ENCODE measurements around the gene GREB1L. TPM values are rescaled to one million over a fixed set of nuclear protein-coding genes. Genes with fewer than 3 reads are reported as not detected.

Gene GREB1L
- total RNA-seq, 1 donor from 2014 or later, result 0.70 TPM

DNA sequence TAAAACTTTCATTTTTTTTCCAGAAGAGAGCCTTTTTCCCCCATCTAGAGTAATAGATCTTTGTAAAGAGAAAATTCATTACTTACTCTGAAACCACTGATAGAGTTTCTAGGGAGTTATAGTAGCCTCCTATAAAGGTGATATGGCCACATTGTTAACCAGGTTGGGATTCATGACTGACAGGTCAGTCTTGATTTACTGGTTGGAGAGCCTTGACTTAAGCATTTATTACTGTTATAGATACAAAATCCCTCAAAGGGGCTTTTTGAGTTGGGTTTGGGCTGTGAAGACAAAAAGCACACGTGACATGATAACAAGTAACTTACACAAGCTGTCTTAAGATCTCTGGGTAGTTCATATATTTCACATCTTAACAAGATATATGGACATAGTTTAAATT lies 141.0 kb downstream of the GREB1L start:
- Mint-ChIP-seq H3K27ac (ENCODE audit: unreplicated experiment) (no peak overlapping the region), H3K4me3 (ENCODE audit: unreplicated experiment) (no peak overlapping the region), H3K36me3 (ENCODE audit: unreplicated experiment) (no peaks in the 10 kb centered on the region), H3K4me1 (ENCODE audit: unreplicated experiment) (no peaks in the 10 kb centered on the region), H3K27me3 (ENCODE audit: unreplicated experiment) (peaks cover 29% of the 10 kb centered on the region), H3K9me3 (ENCODE audit: unreplicated experiment) (no peaks in the 10 kb centered on the region)
- TF ChIP-seq, protein P1, sequence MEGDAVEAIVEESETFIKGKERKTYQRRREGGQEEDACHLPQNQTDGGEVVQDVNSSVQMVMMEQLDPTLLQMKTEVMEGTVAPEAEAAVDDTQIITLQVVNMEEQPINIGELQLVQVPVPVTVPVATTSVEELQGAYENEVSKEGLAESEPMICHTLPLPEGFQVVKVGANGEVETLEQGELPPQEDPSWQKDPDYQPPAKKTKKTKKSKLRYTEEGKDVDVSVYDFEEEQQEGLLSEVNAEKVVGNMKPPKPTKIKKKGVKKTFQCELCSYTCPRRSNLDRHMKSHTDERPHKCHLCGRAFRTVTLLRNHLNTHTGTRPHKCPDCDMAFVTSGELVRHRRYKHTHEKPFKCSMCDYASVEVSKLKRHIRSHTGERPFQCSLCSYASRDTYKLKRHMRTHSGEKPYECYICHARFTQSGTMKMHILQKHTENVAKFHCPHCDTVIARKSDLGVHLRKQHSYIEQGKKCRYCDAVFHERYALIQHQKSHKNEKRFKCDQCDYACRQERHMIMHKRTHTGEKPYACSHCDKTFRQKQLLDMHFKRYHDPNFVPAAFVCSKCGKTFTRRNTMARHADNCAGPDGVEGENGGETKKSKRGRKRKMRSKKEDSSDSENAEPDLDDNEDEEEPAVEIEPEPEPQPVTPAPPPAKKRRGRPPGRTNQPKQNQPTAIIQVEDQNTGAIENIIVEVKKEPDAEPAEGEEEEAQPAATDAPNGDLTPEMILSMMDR (IDR thresholded peaks at IDR 0.05), result no peak
- DNase-seq (ENCODE audit: extremely low spot score, unreplicated experiment), result no peak

DNA sequence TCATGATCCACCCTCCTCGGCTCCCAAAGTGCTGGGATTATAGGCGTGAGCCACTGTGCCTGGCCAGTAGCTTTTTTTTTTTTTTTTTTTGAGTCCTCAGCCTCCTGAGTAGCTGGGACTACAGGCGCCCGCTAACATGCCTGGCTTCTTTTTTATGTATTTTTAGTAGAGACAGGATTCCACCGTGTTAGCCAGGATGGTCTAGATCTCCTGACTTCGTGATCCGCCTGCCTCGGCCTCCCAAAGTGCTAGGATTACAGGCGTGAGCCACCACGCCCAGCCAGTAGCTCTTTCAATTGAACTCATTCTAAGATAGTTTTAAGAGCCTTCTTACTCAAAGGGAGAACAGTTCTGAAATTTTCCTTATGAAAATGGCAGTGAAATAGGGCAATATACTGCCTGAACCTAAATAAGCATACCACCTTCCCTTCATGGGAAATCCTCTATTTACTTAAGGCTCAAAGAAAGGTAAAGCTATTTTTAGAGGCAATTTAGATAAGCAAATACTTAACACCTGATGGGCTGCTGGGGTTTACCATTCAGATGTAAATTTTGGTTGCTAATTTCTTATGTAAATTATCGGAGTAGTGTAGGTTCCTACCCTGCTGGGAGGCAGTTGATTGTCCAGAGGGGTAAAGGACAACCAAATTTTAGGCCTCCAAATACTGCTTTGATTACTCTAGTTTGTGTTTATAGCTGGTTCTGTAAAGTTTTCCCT lies 144.7 kb downstream of the GREB1L start:
- Mint-ChIP-seq H3K4me3 (ENCODE audit: unreplicated experiment) (no peak overlapping the region), H3K27ac (ENCODE audit: unreplicated experiment) (no peak overlapping the region), H3K9me3 (ENCODE audit: unreplicated experiment) (no peaks in the 10 kb centered on the region), H3K4me1 (ENCODE audit: unreplicated experiment) (no peaks in the 10 kb centered on the region), H3K27me3 (ENCODE audit: unreplicated experiment) (peaks cover 27% of the 10 kb centered on the region), H3K36me3 (ENCODE audit: unreplicated experiment) (no peaks in the 10 kb centered on the region)
- no peak for DNase-seq (ENCODE audit: extremely low spot score, unreplicated experiment)
- TF ChIP-seq, protein P1 (IDR thresholded peaks at IDR 0.05), result no peak

DNA sequence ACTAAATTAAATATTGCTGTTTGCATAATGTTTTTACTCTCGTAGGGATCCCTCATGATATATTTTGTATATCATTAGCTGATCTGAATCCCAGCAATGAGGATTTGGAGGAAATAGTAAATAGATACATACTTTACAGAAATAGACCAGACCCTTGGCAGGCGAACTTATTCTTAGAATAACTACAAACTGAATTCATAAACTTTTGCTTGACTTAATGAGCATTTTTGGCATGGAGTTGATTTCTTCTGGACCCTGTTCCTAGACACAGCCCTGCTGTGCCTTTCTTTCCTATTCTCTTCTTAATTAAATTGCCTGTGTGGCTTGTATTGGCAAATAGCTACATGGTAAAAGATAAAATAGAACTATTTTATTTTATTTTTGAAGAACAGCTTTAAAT lies 145.9 kb downstream of the GREB1L start:
- H3K27ac Mint-ChIP-seq (ENCODE audit: unreplicated experiment), result no peak overlapping the region
- TF ChIP-seq, protein P1 (IDR thresholded peaks at IDR 0.05), result no peak
- H3K4me1 Mint-ChIP-seq (ENCODE audit: unreplicated experiment), result no peaks in the 10 kb centered on the region
- H3K36me3 Mint-ChIP-seq (ENCODE audit: unreplicated experiment), result no peaks in the 10 kb centered on the region
- no peak for DNase-seq (ENCODE audit: extremely low spot score, unreplicated experiment)
- no peaks in the 10 kb centered on the region for H3K9me3 Mint-ChIP-seq (ENCODE audit: unreplicated experiment)
- H3K4me3 Mint-ChIP-seq (ENCODE audit: unreplicated experiment), result no peak overlapping the region
- peaks cover 27% of the 10 kb centered on the region for H3K27me3 Mint-ChIP-seq (ENCODE audit: unreplicated experiment)

DNA sequence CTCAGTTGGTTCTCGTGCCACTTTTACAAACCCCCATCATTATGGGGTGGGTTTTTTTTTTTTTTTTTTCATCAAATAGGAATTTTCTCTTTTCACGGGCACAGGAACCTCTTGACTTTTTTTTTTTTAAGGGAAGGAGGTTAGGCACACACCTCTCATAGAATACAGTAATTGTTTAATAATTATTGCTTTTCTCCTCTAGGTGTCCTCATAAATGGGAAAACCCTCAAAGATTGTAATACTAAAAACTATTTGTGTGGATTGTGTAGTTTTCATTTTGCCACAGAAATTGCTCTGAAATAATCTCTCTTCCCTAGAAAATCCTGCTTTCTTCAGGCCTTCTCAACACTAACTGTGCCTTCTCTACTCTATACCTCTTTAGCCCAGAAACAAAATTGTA lies 147.3 kb downstream of the GREB1L start:
- peaks cover 22% of the 10 kb centered on the region for H3K27me3 Mint-ChIP-seq (ENCODE audit: unreplicated experiment)
- no peak for DNase-seq (ENCODE audit: extremely low spot score, unreplicated experiment)
- H3K4me1 Mint-ChIP-seq (ENCODE audit: unreplicated experiment), result no peaks in the 10 kb centered on the region
- H3K27ac Mint-ChIP-seq (ENCODE audit: unreplicated experiment), result no peak overlapping the region
- H3K9me3 Mint-ChIP-seq (ENCODE audit: unreplicated experiment), result no peaks in the 10 kb centered on the region
- TF ChIP-seq, protein P1 (IDR thresholded peaks at IDR 0.05), result no peak
- no peaks in the 10 kb centered on the region for H3K36me3 Mint-ChIP-seq (ENCODE audit: unreplicated experiment)
- no peak overlapping the region for H3K4me3 Mint-ChIP-seq (ENCODE audit: unreplicated experiment)

DNA sequence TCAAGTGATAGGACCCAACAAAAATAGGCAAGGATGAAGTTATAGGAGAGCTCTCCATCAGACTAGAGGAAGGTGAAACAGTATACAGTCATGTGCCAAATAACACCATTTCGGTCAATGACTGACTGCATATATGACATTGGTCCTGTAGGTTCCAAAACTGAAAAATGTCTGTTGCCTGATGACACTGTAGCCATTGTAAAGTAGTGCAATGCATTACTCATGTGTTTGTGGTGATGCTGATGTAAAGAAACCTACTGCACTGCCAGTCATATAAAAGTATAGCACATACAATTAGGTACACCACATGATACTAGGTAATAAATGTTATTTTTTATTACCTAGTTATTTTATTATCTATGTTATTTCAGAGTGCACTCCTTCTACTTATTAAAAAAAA lies 147.9 kb downstream of the GREB1L start:
- DNase-seq (ENCODE audit: extremely low spot score, unreplicated experiment), result no peak
- Mint-ChIP-seq H3K4me1 (ENCODE audit: unreplicated experiment) (no peaks in the 10 kb centered on the region), H3K4me3 (ENCODE audit: unreplicated experiment) (no peak overlapping the region), H3K9me3 (ENCODE audit: unreplicated experiment) (no peaks in the 10 kb centered on the region), H3K36me3 (ENCODE audit: unreplicated experiment) (no peaks in the 10 kb centered on the region), H3K27ac (ENCODE audit: unreplicated experiment) (no peak overlapping the region), H3K27me3 (ENCODE audit: unreplicated experiment) (peaks cover 18% of the 10 kb centered on the region)
- TF ChIP-seq, protein P1 (IDR thresholded peaks at IDR 0.05), result no peak

Data from osteocyte (in vitro differentiated cells).